ENCODE data around the gene PSMC5. TPM values are rescaled to one million over a fixed set of nuclear protein-coding genes. Genes with fewer than 3 reads are reported as not detected.

Gene PSMC5
- total RNA-seq (ENCODE audit: unreplicated experiment): 124 TPM
- long read RNA-seq, transcript PSMC5-203 (12 exons, 1,680 nt): minor isoform, 25 of 203 reads
- long read RNA-seq, transcript PSMC5-201 (12 exons, 1,579 nt): major isoform, 153 of 203 reads
- long read RNA-seq, partial matches to known transcripts: 1 of 203 reads
- long read RNA-seq, other reads (novel, unspliced or antisense): 19 of 203 reads

DNA sequence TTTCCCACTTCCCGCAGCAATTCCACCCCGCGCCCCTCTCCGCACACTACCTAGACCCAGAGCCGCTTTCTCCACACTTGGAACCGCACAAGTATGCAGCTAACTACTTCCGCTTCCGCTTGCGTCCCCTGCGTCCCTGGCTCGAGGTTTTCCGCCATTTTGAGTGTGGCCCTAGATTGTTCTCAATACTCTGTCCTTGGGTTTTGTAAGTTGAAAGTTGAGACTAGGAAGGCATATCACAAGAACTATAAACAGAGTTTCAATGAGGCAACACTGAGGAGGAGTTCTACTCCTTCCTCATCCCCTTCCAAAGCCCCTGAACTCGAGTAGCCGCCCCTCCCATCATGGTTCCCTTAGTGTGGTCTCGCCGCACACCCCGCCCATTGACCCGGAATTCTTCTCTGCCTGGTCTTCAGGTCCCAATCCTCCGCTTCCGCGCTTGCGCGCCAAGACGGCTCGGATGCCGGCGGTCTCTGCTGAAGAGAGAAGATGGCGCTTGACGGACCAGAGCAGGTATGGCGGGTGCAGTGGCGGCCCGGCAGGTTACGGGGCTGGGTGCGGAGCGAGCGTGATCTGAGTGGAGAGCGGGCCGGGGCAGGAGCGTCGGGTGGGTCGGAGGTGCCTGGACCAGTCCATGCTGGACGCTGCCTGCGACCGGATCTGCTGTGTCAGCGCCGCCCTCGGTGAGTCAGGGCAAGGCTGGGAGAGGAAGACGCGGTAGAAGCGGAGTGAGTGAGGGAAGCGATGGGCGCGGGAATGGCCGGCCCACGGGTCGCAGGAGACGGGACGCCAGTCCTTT is at the start of gene PSMC5, which contains the start of gene FTSJ3:
Gene PSMC5, plus strand, starts transcription at position 430 of the 799 bp plus-strand sequence. Its CDS starts 60 bp downstream, at position 490.
Gene FTSJ3, minus strand, starts transcription at position 662 of the 799 bp plus-strand sequence. CDS start 761 bp downstream, outside the sequence.
- H3K27me3 Mint-ChIP-seq (ENCODE audit: unreplicated experiment): peaks cover 38% of the 10 kb centered on the region
- H3K4me3 Mint-ChIP-seq (ENCODE audit: unreplicated experiment): peak within 1 kb of the TSS; percentile 100
- peaks cover 79% of the 10 kb centered on the region for H3K36me3 Mint-ChIP-seq (ENCODE audit: low read depth, unreplicated experiment)
- no peaks in the 10 kb centered on the region for H3K9me3 Mint-ChIP-seq (ENCODE audit: unreplicated experiment)
- H3K4me1 Mint-ChIP-seq (ENCODE audit: unreplicated experiment): peaks cover 48% of the 10 kb centered on the region
- H3K27ac Mint-ChIP-seq (ENCODE audit: unreplicated experiment): peak within 1 kb of the TSS; percentile 100
- peak; percentile 85 for DNase-seq (ENCODE audit: low spot score)
- TF ChIP-seq, protein P1, sequence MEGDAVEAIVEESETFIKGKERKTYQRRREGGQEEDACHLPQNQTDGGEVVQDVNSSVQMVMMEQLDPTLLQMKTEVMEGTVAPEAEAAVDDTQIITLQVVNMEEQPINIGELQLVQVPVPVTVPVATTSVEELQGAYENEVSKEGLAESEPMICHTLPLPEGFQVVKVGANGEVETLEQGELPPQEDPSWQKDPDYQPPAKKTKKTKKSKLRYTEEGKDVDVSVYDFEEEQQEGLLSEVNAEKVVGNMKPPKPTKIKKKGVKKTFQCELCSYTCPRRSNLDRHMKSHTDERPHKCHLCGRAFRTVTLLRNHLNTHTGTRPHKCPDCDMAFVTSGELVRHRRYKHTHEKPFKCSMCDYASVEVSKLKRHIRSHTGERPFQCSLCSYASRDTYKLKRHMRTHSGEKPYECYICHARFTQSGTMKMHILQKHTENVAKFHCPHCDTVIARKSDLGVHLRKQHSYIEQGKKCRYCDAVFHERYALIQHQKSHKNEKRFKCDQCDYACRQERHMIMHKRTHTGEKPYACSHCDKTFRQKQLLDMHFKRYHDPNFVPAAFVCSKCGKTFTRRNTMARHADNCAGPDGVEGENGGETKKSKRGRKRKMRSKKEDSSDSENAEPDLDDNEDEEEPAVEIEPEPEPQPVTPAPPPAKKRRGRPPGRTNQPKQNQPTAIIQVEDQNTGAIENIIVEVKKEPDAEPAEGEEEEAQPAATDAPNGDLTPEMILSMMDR (IDR thresholded peaks at IDR 0.05; ENCODE audit: unreplicated experiment): peak; percentile 15

DNA sequence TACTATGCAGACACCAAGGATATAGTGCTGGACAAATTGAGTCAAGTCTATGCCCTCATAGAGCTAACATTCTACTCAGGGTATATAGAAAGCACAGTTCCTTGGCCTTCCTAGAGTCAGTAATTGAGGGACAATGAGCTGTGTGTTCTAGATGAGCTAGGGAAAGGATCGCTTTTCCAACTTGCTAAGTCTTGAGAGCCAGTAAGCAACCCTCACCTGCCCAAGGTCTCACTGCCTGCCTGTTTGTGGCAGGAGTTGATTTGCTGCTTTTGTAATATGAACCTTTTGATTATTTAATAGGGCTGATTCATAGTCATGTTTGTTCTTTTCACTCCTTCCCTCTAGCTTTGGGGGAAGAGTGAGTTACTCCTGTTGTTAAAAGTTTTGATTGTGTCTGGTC is 46.7 kb upstream of the PSMC5 start:
- Mint-ChIP-seq H3K9me3 (ENCODE audit: unreplicated experiment) (no peaks in the 10 kb centered on the region), H3K27ac (ENCODE audit: unreplicated experiment) (no peak overlapping the region), H3K36me3 (ENCODE audit: low read depth, unreplicated experiment) (peaks cover 18% of the 10 kb centered on the region), H3K27me3 (ENCODE audit: unreplicated experiment) (no peaks in the 10 kb centered on the region), H3K4me3 (ENCODE audit: unreplicated experiment) (no peak overlapping the region), H3K4me1 (ENCODE audit: unreplicated experiment) (peaks cover 6% of the 10 kb centered on the region)
- no peak for DNase-seq (ENCODE audit: low spot score)
- TF ChIP-seq, protein P1 (IDR thresholded peaks at IDR 0.05; ENCODE audit: unreplicated experiment): no peak

DNA sequence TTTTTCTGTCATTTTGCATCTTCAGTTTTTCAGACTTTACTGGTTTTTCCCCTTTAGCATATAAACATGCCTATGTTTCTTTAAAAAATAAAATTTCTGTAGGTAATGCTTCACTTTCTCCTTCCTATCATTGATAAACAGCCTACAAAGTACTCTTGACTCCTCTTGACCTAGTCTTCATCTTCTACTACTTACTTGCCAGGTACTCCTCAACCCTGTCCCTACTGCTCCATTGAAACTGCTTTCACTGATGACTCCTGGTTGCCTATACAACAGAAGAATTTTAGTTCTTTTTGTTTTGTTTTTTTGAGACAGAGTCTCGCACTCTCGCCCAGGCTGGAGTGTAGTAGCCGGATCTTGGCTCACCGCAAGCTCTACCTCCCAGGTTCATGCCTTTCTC is 46.3 kb upstream of the PSMC5 start:
- H3K9me3 Mint-ChIP-seq (ENCODE audit: unreplicated experiment): no peaks in the 10 kb centered on the region
- no peak overlapping the region for H3K27ac Mint-ChIP-seq (ENCODE audit: unreplicated experiment)
- TF ChIP-seq, protein P1 (IDR thresholded peaks at IDR 0.05; ENCODE audit: unreplicated experiment): no peak
- H3K4me3 Mint-ChIP-seq (ENCODE audit: unreplicated experiment): no peak overlapping the region
- H3K36me3 Mint-ChIP-seq (ENCODE audit: low read depth, unreplicated experiment): peaks cover 18% of the 10 kb centered on the region
- peaks cover 4% of the 10 kb centered on the region for H3K4me1 Mint-ChIP-seq (ENCODE audit: unreplicated experiment)
- DNase-seq (ENCODE audit: low spot score): no peak
- H3K27me3 Mint-ChIP-seq (ENCODE audit: unreplicated experiment): no peaks in the 10 kb centered on the region

DNA sequence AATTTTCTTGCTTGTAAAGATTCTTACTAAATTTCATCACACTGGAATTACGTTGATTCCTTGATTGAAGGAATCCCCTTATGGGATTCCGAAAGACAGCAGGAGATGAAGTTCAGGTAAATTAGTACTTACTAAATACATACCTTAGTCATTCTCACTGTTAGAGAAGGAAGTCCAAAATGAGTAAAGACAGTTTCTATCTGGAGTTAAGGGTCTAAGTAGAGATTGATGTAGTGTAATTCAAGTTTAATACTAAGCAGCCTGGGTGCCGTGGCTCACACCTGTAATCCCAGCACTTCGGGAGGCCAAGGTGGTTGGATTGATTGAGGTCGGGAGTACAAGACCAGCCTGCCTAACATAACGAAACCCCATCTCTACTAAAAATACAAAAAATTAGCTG is 43.7 kb upstream of the PSMC5 start:
- H3K9me3 Mint-ChIP-seq (ENCODE audit: unreplicated experiment): no peaks in the 10 kb centered on the region
- H3K4me1 Mint-ChIP-seq (ENCODE audit: unreplicated experiment): no peaks in the 10 kb centered on the region
- H3K27me3 Mint-ChIP-seq (ENCODE audit: unreplicated experiment): no peaks in the 10 kb centered on the region
- no peak overlapping the region for H3K27ac Mint-ChIP-seq (ENCODE audit: unreplicated experiment)
- peaks cover 18% of the 10 kb centered on the region for H3K36me3 Mint-ChIP-seq (ENCODE audit: low read depth, unreplicated experiment)
- TF ChIP-seq, protein P1 (IDR thresholded peaks at IDR 0.05; ENCODE audit: unreplicated experiment): no peak
- DNase-seq (ENCODE audit: low spot score): no peak
- no peak overlapping the region for H3K4me3 Mint-ChIP-seq (ENCODE audit: unreplicated experiment)

DNA sequence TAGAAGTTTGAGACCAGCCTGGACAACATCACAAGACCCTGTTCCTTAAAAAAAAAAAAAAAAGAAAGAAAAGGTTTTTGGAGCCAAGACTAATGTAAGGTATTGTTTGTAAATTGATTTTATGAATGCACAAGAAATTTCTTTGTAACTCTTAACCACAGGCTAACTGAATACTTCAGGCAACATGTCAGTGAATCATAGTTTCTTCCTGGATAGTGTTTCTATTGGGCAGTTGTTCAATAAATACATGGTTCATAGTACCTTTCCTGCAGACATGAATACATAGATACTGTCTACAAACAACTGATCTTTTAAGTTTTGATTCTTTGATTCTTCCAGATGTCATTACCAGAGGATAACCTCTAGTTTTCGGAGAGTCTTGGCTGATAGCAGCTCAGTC is 41.7 kb upstream of the PSMC5 start:
- Mint-ChIP-seq H3K27ac (ENCODE audit: unreplicated experiment) (peak overlapping the region; percentile 9), H3K4me1 (ENCODE audit: unreplicated experiment) (no peaks in the 10 kb centered on the region), H3K36me3 (ENCODE audit: low read depth, unreplicated experiment) (peaks cover 9% of the 10 kb centered on the region), H3K9me3 (ENCODE audit: unreplicated experiment) (no peaks in the 10 kb centered on the region), H3K27me3 (ENCODE audit: unreplicated experiment) (no peaks in the 10 kb centered on the region), H3K4me3 (ENCODE audit: unreplicated experiment) (no peak overlapping the region)
- TF ChIP-seq, protein P1 (IDR thresholded peaks at IDR 0.05; ENCODE audit: unreplicated experiment): no peak
- no peak for DNase-seq (ENCODE audit: low spot score)
